ENCODE data around the gene GGACT.
A peak's percentile ranks its signal among the peaks of the same experiment; 100 is the strongest.

GGACT gene

DNA sequence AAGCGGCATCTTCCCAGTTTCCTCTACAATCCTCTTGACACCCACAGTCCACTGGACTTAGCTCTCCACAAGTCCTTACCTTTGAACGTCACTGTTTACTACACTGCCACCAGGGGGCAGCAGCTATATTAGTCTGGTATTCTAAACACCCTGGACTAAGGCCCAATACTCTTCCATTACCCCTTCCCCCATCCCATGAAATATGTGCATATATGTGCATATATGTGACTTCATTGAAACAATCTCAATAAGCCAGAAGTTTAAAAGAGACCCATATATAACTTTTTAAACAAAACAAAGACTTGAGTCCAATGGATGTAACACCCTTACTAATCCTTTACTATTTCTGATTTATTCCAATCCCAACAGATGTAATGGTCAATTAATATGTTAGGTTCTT, 15.5 kb downstream of the GGACT start:
- Histone ChIP-seq H3K4me3 (ENCODE audit: severe bottlenecking) (no peak overlapping the region), H3K9me3 (ENCODE audit: severe bottlenecking) (no peaks in the 10 kb centered on the region), H3K4me1 (ENCODE audit: insufficient read depth, poor library complexity, severe bottlenecking) (no peaks in the 10 kb centered on the region), H3K27me3 (ENCODE audit: insufficient read depth, poor library complexity, severe bottlenecking) (no peaks in the 10 kb centered on the region), H3K27ac (ENCODE audit: poor library complexity, severe bottlenecking) (no peak overlapping the region), H3K36me3 (ENCODE audit: low read depth) (no peaks in the 10 kb centered on the region)
- ATAC-seq (ENCODE audit: low read depth) = peak; percentile 89
- DNase-seq (ENCODE audit: low spot score) = no peak
- TF ChIP-seq, protein P1, sequence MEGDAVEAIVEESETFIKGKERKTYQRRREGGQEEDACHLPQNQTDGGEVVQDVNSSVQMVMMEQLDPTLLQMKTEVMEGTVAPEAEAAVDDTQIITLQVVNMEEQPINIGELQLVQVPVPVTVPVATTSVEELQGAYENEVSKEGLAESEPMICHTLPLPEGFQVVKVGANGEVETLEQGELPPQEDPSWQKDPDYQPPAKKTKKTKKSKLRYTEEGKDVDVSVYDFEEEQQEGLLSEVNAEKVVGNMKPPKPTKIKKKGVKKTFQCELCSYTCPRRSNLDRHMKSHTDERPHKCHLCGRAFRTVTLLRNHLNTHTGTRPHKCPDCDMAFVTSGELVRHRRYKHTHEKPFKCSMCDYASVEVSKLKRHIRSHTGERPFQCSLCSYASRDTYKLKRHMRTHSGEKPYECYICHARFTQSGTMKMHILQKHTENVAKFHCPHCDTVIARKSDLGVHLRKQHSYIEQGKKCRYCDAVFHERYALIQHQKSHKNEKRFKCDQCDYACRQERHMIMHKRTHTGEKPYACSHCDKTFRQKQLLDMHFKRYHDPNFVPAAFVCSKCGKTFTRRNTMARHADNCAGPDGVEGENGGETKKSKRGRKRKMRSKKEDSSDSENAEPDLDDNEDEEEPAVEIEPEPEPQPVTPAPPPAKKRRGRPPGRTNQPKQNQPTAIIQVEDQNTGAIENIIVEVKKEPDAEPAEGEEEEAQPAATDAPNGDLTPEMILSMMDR (IDR thresholded peaks at IDR 0.05; ENCODE audit: poor library complexity, severe bottlenecking) = peak; percentile 78

DNA sequence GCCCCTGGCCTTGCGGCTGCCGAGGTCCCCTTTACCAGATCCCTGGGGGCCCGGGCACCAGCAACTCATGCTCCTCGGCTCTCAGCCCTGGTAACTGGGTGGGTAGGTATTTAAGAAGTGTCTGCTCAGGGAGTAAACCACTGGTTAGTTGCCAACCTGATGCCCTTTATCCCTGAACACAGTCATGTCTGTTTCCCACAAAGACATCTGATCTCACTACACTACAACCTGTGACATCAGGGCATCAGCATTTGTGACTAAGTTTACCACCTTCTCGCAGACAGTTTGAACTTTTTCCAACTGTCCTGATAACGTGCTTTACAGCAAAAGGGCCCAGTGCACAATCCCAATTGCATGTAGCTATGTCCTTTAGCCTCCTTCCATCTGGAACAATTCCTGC, 22.0 kb downstream of the GGACT start:
- ATAC-seq (ENCODE audit: low read depth) (no peak; the same call in 2 of the 3 replicates), DNase-seq (ENCODE audit: low spot score) (no peak)
- Histone ChIP-seq H3K36me3 (ENCODE audit: low read depth) (no peaks in the 10 kb centered on the region), H3K4me3 (ENCODE audit: severe bottlenecking) (no peak overlapping the region), H3K9me3 (ENCODE audit: severe bottlenecking) (no peaks in the 10 kb centered on the region), H3K27ac (ENCODE audit: poor library complexity, severe bottlenecking) (no peak overlapping the region), H3K4me1 (ENCODE audit: insufficient read depth, poor library complexity, severe bottlenecking) (no peaks in the 10 kb centered on the region), H3K27me3 (ENCODE audit: insufficient read depth, poor library complexity, severe bottlenecking) (no peaks in the 10 kb centered on the region)
- TF ChIP-seq, protein P1 (IDR thresholded peaks at IDR 0.05; ENCODE audit: poor library complexity, severe bottlenecking) = no peak

DNA sequence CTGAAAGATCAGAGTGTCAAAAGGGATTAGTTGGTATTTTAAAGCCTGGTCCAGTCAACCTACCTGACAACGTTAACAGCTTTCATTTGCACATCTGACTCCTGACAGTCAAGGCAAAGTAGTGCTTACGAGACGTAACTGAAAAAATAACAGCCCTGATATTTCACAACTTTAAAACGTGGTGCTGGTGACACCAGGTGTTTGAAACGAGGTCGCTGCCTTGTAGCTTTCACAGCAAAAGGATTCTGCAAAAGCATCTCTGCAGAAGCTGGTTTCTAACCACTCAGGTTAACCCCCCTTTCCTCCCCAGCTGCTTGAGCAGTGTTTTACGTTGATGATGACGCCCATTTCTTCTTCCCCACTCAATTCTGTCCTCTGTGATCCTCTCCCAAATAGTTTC, 23.3 kb downstream of the GGACT start:
- TF ChIP-seq, protein P1 (IDR thresholded peaks at IDR 0.05; ENCODE audit: poor library complexity, severe bottlenecking) = no peak
- H3K4me1 ChIP-seq (ENCODE audit: insufficient read depth, poor library complexity, severe bottlenecking) = no peaks in the 10 kb centered on the region
- no peaks in the 10 kb centered on the region for H3K36me3 ChIP-seq (ENCODE audit: low read depth)
- H3K4me3 ChIP-seq (ENCODE audit: severe bottlenecking) = no peak overlapping the region
- H3K27me3 ChIP-seq (ENCODE audit: insufficient read depth, poor library complexity, severe bottlenecking) = no peaks in the 10 kb centered on the region
- no peaks in the 10 kb centered on the region for H3K9me3 ChIP-seq (ENCODE audit: severe bottlenecking)
- DNase-seq (ENCODE audit: low spot score) = no peak
- no peak for ATAC-seq (ENCODE audit: low read depth)
- no peak overlapping the region for H3K27ac ChIP-seq (ENCODE audit: poor library complexity, severe bottlenecking)

DNA sequence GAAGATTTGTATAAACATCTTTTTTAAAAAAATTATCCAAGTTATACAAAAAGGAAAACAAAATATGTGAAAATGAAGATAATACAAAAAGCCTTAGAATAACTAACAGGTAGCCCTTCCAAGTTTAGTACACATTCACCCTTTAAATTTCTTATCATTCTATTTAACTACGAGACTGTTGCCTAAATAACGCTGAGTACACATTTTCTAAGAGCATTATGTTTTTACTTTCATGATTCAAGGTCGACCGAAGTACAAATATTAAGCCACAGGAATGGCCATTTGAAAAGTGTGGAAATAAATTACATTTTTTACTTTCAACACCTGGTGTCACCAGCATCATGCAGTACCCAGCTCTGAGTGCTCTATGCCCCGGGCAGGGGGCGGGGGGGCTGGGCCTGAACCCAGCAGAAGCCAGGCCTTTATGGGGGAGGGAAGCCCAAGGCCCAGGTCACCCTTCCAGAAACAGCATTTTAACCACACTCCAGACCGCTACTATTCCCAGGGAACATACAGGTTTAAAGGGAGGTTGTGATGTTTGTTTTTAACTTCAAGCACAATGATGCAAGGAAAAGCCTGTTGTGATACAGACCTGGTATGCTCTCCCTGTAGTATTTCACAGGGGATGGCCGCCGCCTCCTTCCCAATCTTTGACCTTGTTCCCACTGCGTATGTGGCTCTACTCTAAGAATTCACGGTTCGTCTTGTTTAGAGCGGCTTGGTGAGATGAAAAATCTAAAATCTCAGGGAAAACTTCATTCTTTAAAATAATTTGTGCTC, 24.0 kb downstream of the GGACT start:
- no peak overlapping the region for H3K4me3 ChIP-seq (ENCODE audit: severe bottlenecking)
- no peaks in the 10 kb centered on the region for H3K9me3 ChIP-seq (ENCODE audit: severe bottlenecking)
- no peak for DNase-seq (ENCODE audit: low spot score)
- TF ChIP-seq, protein P1 (IDR thresholded peaks at IDR 0.05; ENCODE audit: poor library complexity, severe bottlenecking) = no peak
- H3K4me1 ChIP-seq (ENCODE audit: insufficient read depth, poor library complexity, severe bottlenecking) = no peaks in the 10 kb centered on the region
- ATAC-seq (ENCODE audit: low read depth) = no peak
- H3K27ac ChIP-seq (ENCODE audit: poor library complexity, severe bottlenecking) = no peak overlapping the region
- H3K36me3 ChIP-seq (ENCODE audit: low read depth) = no peaks in the 10 kb centered on the region
- no peaks in the 10 kb centered on the region for H3K27me3 ChIP-seq (ENCODE audit: insufficient read depth, poor library complexity, severe bottlenecking)

DNA sequence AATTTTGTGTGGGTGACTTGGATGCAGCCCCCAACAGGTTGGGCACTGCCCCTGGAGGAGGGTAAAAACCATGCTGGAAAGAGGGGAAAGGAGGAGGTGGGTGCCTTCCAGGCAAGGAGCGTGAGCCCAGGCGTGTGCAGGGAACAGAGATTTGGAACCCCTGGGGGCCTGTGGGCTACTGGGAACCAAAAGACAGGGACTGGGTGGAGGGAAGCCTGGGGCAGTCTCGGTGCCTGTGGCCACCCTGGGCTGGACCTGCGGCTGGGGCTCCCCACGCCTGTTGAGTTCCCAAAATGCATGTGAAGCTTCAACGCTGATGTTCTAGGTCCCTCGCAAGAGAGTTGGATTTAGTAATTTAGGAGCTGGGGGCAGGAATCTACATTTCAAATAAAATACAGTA, 24.8 kb downstream of the GGACT start:
- no peak overlapping the region for H3K4me3 ChIP-seq (ENCODE audit: severe bottlenecking)
- no peak overlapping the region for H3K27ac ChIP-seq (ENCODE audit: poor library complexity, severe bottlenecking)
- H3K27me3 ChIP-seq (ENCODE audit: insufficient read depth, poor library complexity, severe bottlenecking) = no peaks in the 10 kb centered on the region
- TF ChIP-seq, protein P1 (IDR thresholded peaks at IDR 0.05; ENCODE audit: poor library complexity, severe bottlenecking) = no peak
- no peaks in the 10 kb centered on the region for H3K4me1 ChIP-seq (ENCODE audit: insufficient read depth, poor library complexity, severe bottlenecking)
- no peak for ATAC-seq (ENCODE audit: low read depth)
- no peak for DNase-seq (ENCODE audit: low spot score)
- no peaks in the 10 kb centered on the region for H3K9me3 ChIP-seq (ENCODE audit: severe bottlenecking)
- no peaks in the 10 kb centered on the region for H3K36me3 ChIP-seq (ENCODE audit: low read depth)
